SU-DHL-6 (cell line): ENCODE measurements around the gene EYS.

Source experiments
- EZH2phosphoT487 ChIP-seq: fragments of 200-600 bp; sonication (generic), shearing (Covaris generic); conservative IDR thresholded peaks from 2 replicates; pipeline ENCODE4 v1.6.1; 2018; ENCODE audit warnings: mild to moderate bottlenecking, antibody characterized with exemption, low read length, moderate library complexity, mixed read lengths
- TF ChIP-seq, protein P1 (sequence below): fragments of 200-600 bp; sonication (generic); IDR thresholded peaks from one replicate; pipeline ENCODE4 v1.5.1; 2017; ENCODE audit warnings: antibody characterized with exemption, mild to moderate bottlenecking, low read length, moderate library complexity; ENCODE audit not compliant: insufficient read depth, poor library complexity, severe bottlenecking

DNA sequence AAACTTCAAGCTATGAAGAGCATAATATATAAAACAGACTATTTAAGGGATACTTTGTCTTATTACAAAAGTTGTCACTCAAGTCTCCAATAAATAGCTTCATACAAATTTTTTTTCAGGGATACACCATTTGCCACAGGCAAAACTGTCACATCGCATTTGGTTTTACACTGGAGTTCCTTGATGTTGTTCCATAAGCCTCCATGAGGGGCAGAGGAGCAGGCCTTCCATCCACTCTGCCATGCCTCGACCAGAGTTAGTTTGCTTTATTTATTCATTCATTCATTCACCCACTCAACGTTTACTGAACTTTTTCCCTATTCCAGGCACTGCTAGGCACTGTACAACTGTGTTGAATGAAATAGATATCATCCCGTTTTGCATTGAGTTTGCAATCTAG lies 1824.8 kb downstream of the EYS start:
- TF ChIP-seq, protein P1, sequence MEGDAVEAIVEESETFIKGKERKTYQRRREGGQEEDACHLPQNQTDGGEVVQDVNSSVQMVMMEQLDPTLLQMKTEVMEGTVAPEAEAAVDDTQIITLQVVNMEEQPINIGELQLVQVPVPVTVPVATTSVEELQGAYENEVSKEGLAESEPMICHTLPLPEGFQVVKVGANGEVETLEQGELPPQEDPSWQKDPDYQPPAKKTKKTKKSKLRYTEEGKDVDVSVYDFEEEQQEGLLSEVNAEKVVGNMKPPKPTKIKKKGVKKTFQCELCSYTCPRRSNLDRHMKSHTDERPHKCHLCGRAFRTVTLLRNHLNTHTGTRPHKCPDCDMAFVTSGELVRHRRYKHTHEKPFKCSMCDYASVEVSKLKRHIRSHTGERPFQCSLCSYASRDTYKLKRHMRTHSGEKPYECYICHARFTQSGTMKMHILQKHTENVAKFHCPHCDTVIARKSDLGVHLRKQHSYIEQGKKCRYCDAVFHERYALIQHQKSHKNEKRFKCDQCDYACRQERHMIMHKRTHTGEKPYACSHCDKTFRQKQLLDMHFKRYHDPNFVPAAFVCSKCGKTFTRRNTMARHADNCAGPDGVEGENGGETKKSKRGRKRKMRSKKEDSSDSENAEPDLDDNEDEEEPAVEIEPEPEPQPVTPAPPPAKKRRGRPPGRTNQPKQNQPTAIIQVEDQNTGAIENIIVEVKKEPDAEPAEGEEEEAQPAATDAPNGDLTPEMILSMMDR: no peak
- TF ChIP-seq EZH2phosphoT487: no peak
